ENCODE measurements around the gene GMNN.

GMNN gene

GRCh38 chr6:24799541-24799915 lies 24.8 kb downstream of the GMNN start:
- TF ChIP-seq CTCF (IDR thresholded peaks at IDR 0.05; ENCODE audit: control extremely low read depth, extremely low read depth, low read depth, missing control alignments): no peak
- DNase-seq (ENCODE audit: extremely low spot score): no peak
- ChIA-PET POLR2A (no interaction called here), CTCF (interaction anchor here (0.9 to 1.7 kb wide), 3 partner anchors 30 to 219 kb away, joined by 3 to 4 read pairs (median 3); no protein-coding TSS in a partner anchor)

- CTCF ChIA-PET: interaction anchor here (4.9 kb wide), 1 partner anchor 16 kb away, joined by 16 read pairs; no protein-coding TSS in a partner anchor
- DNase-seq (ENCODE audit: extremely low spot score): no peak
- TF ChIP-seq CTCF (IDR thresholded peaks at IDR 0.05; ENCODE audit: control extremely low read depth, extremely low read depth, low read depth, missing control alignments): no peak
- POLR2A ChIA-PET: no interaction called here
Observed at GRCh38 chr6:24802271-24803059, 27.7 kb downstream of the GMNN start.

GRCh38 chr6:24807584-24807983 lies 32.8 kb downstream of the GMNN start:
- DNase-seq (ENCODE audit: extremely low spot score): no peak
- ChIA-PET POLR2A (no interaction called here), CTCF (interaction anchor here (1.7 to 2.4 kb wide), 2 partner anchors 11 to 184 kb away, joined by 6 to 7 read pairs; no protein-coding TSS in a partner anchor)
- no peak for TF ChIP-seq CTCF (IDR thresholded peaks at IDR 0.05; ENCODE audit: control extremely low read depth, extremely low read depth, low read depth, missing control alignments)

GRCh38 chr6:24809728-24810127 lies 35.0 kb downstream of the GMNN start:
- no peak for TF ChIP-seq CTCF (IDR thresholded peaks at IDR 0.05; ENCODE audit: control extremely low read depth, extremely low read depth, low read depth, missing control alignments)
- ChIA-PET POLR2A (no interaction called here), CTCF (interaction anchor here (1.2 to 1.5 kb wide), 2 partner anchors 9 to 12 kb away, joined by 3 to 8 read pairs; no protein-coding TSS in a partner anchor)
- no peak for DNase-seq (ENCODE audit: extremely low spot score)

- DNase-seq (ENCODE audit: extremely low spot score): no peak
- TF ChIP-seq CTCF (IDR thresholded peaks at IDR 0.05; ENCODE audit: control extremely low read depth, extremely low read depth, low read depth, missing control alignments): no peak
- CTCF ChIA-PET: interaction anchor here (0.8 to 2.4 kb wide), 5 partner anchors 8 to 202 kb away, joined by 3 to 16 read pairs (median 3); no protein-coding TSS in a partner anchor
- POLR2A ChIA-PET: no interaction called here
Observed at GRCh38 chr6:24818346-24818745, 43.6 kb downstream of the GMNN start.

- ChIA-PET POLR2A (no interaction called here), CTCF (interaction anchor here (0.8 to 2.4 kb wide), 7 partner anchors 12 to 169 kb away, joined by 3 to 8 read pairs (median 3); partner anchors contain the start of gene ARMH2)
- TF ChIP-seq CTCF (IDR thresholded peaks at IDR 0.05; ENCODE audit: control extremely low read depth, extremely low read depth, low read depth, missing control alignments): no peak
- no peak for DNase-seq (ENCODE audit: extremely low spot score)
Observed at GRCh38 chr6:24821860-24822444, 47.2 kb downstream of the GMNN start.

Measured in GM10248 (cell line).